Subcutaneous abdominal adipose tissue (tissue), 5 donors: ENCODE results near the gene TULP3.

ENCODE experiments used
- H3K27ac ChIP-seq: one replicate; pipeline ENCODE4 v1.7.0; 2013; ENCODE audit warnings: low read depth, mild to moderate bottlenecking, inconsistent platforms, low read length, moderate library complexity
- H3K27me3 ChIP-seq, 5 donors: one replicate each; pipeline ENCODE4 v1.7.0; 2013; ENCODE audit warnings: low read length in 5 of 5, inconsistent platforms in 1 of 5; ENCODE audit not compliant: control insufficient read depth in 5 of 5, insufficient read depth in 4 of 5
- H3K36me3 ChIP-seq, 5 donors: one replicate each; pipeline ENCODE4 v1.7.0; 2013; ENCODE audit warnings: low read length in 5 of 5; ENCODE audit not compliant: control insufficient read depth in 5 of 5, insufficient read depth in 5 of 5
- H3K4me1 ChIP-seq, 5 donors: one replicate each; pipeline ENCODE4 v1.7.0; 2013; ENCODE audit warnings: low read length in 5 of 5, mild to moderate bottlenecking in 3 of 5, moderate library complexity in 1 of 5; ENCODE audit not compliant: control insufficient read depth in 5 of 5, insufficient read depth in 5 of 5
- H3K4me3 ChIP-seq, 5 donors: one replicate each; pipeline ENCODE4 v1.7.0; 2013; ENCODE audit warnings: low read length in 5 of 5, low read depth in 1 of 5
- H3K9ac ChIP-seq, 5 donors: one replicate each; pipeline ENCODE4 v1.7.0; 2013; ENCODE audit warnings: low read length in 5 of 5, mild to moderate bottlenecking in 4 of 5, moderate library complexity in 3 of 5
- H3K9me3 ChIP-seq, 5 donors: one replicate each; pipeline ENCODE4 v1.7.0; 2013; ENCODE audit warnings: low read length in 5 of 5; ENCODE audit not compliant: control insufficient read depth in 5 of 5
- donor health status: healthy.
- donor health status: healthy.
- donor health status: healthy.
- donor health status: healthy.
- donor health status: healthy.

Gene TULP3

GRCh38 chr12:2940564-2940963 is 49.9 kb downstream of the TULP3 start:
- H3K4me3 ChIP-seq: no peak overlapping the region
- no peak overlapping the region for H3K9ac ChIP-seq
- H3K27me3 ChIP-seq: no peaks in the 10 kb centered on the region
- H3K27ac ChIP-seq: no peak overlapping the region
- H3K36me3 ChIP-seq: peaks cover 10 to 53% (median 43%) of the 10 kb centered on the region in 5 donors
- peaks cover 0 to 7% (median 0%) of the 10 kb centered on the region in 5 donors for H3K4me1 ChIP-seq
- no peaks in the 10 kb centered on the region for H3K9me3 ChIP-seq

- H3K9ac ChIP-seq: no peak overlapping the region
- H3K9me3 ChIP-seq: no peaks in the 10 kb centered on the region
- peaks cover 0 to 7% (median 0%) of the 10 kb centered on the region in 5 donors for H3K4me1 ChIP-seq
- H3K27ac ChIP-seq: no peak overlapping the region
- no peaks in the 10 kb centered on the region for H3K27me3 ChIP-seq
- H3K36me3 ChIP-seq: peaks cover 10 to 46% (median 38%) of the 10 kb centered on the region in 5 donors
- H3K4me3 ChIP-seq: no peak overlapping the region
Observed at GRCh38 chr12:2941524-2941923, 50.8 kb downstream of the TULP3 start.

- H3K27me3 ChIP-seq: no peaks in the 10 kb centered on the region
- H3K4me3 ChIP-seq: no peak overlapping the region
- H3K36me3 ChIP-seq: peaks cover 5 to 22% (median 18%) of the 10 kb centered on the region in 5 donors
- peaks cover 0 to 7% (median 0%) of the 10 kb centered on the region in 5 donors for H3K4me1 ChIP-seq
- no peaks in the 10 kb centered on the region for H3K9me3 ChIP-seq
- no peak overlapping the region for H3K9ac ChIP-seq
- no peak overlapping the region for H3K27ac ChIP-seq
Observed at GRCh38 chr12:2944401-2945047, 53.8 kb downstream of the TULP3 start.

- H3K9ac ChIP-seq: no peak overlapping the region
- H3K4me1 ChIP-seq: peaks cover 0 to 4% (median 0%) of the 10 kb centered on the region in 5 donors
- no peaks in the 10 kb centered on the region for H3K36me3 ChIP-seq
- no peaks in the 10 kb centered on the region for H3K27me3 ChIP-seq
- no peak overlapping the region for H3K27ac ChIP-seq
- H3K4me3 ChIP-seq: no peak overlapping the region
- H3K9me3 ChIP-seq: no peaks in the 10 kb centered on the region
Observed at GRCh38 chr12:2949411-2949810, 58.7 kb downstream of the TULP3 start.

GRCh38 chr12:2955888-2956287 is 65.2 kb downstream of the TULP3 start:
- Histone ChIP-seq H3K36me3 (no peaks in the 10 kb centered on the region), H3K27me3 (peaks cover 0 to 3% (median 0%) of the 10 kb centered on the region in 5 donors), H3K9ac (no peak overlapping the region), H3K4me3 (no peak overlapping the region), H3K9me3 (no peaks in the 10 kb centered on the region), H3K4me1 (peaks cover 2 to 22% (median 19%) of the 10 kb centered on the region in 5 donors), H3K27ac (no peak overlapping the region)

- Histone ChIP-seq H3K27ac (peak overlapping the region; percentile 50), H3K4me1 (peaks cover 2 to 30% (median 22%) of the 10 kb centered on the region in 5 donors), H3K36me3 (no peaks in the 10 kb centered on the region), H3K9ac (peak overlapping the region in 3 of 5 donors; percentile 4 to 72 (median 51)), H3K9me3 (no peaks in the 10 kb centered on the region), H3K27me3 (peaks cover 0 to 3% (median 0%) of the 10 kb centered on the region in 5 donors), H3K4me3 (peak overlapping the region; percentile 59 to 73 (median 66))
Observed at GRCh38 chr12:2957816-2958431, 67.2 kb downstream of the TULP3 start.

GRCh38 chr12:2958432-2959191 is 67.9 kb downstream of the TULP3 start:
- no peaks in the 10 kb centered on the region for H3K9me3 ChIP-seq
- peak overlapping the region; percentile 50 for H3K27ac ChIP-seq
- H3K36me3 ChIP-seq: no peaks in the 10 kb centered on the region
- peak overlapping the region; percentile 4 to 72 (median 51) for H3K9ac ChIP-seq
- H3K4me1 ChIP-seq: peaks cover 2 to 37% (median 22%) of the 10 kb centered on the region in 5 donors
- peaks cover 0 to 7% (median 2%) of the 10 kb centered on the region in 5 donors for H3K27me3 ChIP-seq
- peak overlapping the region; percentile 59 to 73 (median 66) for H3K4me3 ChIP-seq

- Histone ChIP-seq H3K9me3 (no peaks in the 10 kb centered on the region), H3K4me3 (peak within 1 kb of the TSS; percentile 59 to 73 (median 70)), H3K4me1 (peaks cover 2 to 41% (median 24%) of the 10 kb centered on the region in 5 donors), H3K27me3 (peaks cover 0 to 8% (median 4%) of the 10 kb centered on the region in 5 donors), H3K27ac (peak within 1 kb of the TSS; percentile 50), H3K9ac (peak within 1 kb of the TSS; percentile 19 to 72 (median 64)), H3K36me3 (no peaks in the 10 kb centered on the region)
Observed at GRCh38 chr12:2959192-2959504, 68.5 kb downstream of the TULP3 start, which contains the start of gene TEAD4. Gene TEAD4 (plus strand): TSS chr12:2959397.

GRCh38 chr12:2959505-2960389 is 69.1 kb downstream of the TULP3 start:
- Histone ChIP-seq H3K9me3 (no peaks in the 10 kb centered on the region), H3K4me1 (peaks cover 2 to 44% (median 26%) of the 10 kb centered on the region in 5 donors), H3K9ac (peak overlapping the region; percentile 19 to 72 (median 56)), H3K36me3 (no peaks in the 10 kb centered on the region), H3K4me3 (peak overlapping the region; percentile 45 to 73 (median 69)), H3K27ac (peak overlapping the region; percentile 46), H3K27me3 (peaks cover 0 to 8% (median 4%) of the 10 kb centered on the region in 5 donors)
